GM19438 (cell line): Measurements from ENCODE around the gene TMEM237.
A peak's percentile ranks its signal among the peaks of the same experiment; 100 is the strongest.
"Not testable (repeated sequence)": the region's sequence is repeated elsewhere in the genome, so short reads cannot be mapped to it uniquely, and the experiment has no call there.

Experiments
- ATAC-seq: cut with Tn5 transposase; IDR thresholded peaks from one replicate; pipeline ENCODE4 v1.9.1; 2021; ENCODE audit warnings: low read depth; ENCODE audit not compliant: unreplicated experiment

TMEM237 gene

GRCh38 chr2:201643216-201643890, at the start of gene TMEM237:
TMEM237 (minus strand) TSS chr2:201643503; CDS start chr2:201643400, 103 bp downstream.
- peak; percentile 40 for ATAC-seq

GRCh38 chr2:201685156-201685555, 41.9 kb upstream of the TMEM237 start:
- no peak for ATAC-seq

- ATAC-seq: no peak
Observed at GRCh38 chr2:201680743-201681142, 37.4 kb upstream of the TMEM237 start.

GRCh38 chr2:201678401-201678800, 35.1 kb upstream of the TMEM237 start:
- no peak for ATAC-seq

- ATAC-seq: no peak
Observed at GRCh38 chr2:201675454-201675853, 32.2 kb upstream of the TMEM237 start.

- no peak for ATAC-seq
Observed at GRCh38 chr2:201674794-201675193, 31.5 kb upstream of the TMEM237 start.

- no peak for ATAC-seq
Observed at GRCh38 chr2:201674298-201674697, 31.0 kb upstream of the TMEM237 start.

GRCh38 chr2:201673546-201673945, 30.2 kb upstream of the TMEM237 start:
- no peak for ATAC-seq

- ATAC-seq: not testable (repeated sequence)
Observed at GRCh38 chr2:201671205-201671604, 27.9 kb upstream of the TMEM237 start.

- no peak for ATAC-seq
Observed at GRCh38 chr2:201669865-201670264, 26.6 kb upstream of the TMEM237 start.

GRCh38 chr2:201668402-201668910, 25.2 kb upstream of the TMEM237 start:
- no peak for ATAC-seq

GRCh38 chr2:201664334-201664733, 21.0 kb upstream of the TMEM237 start:
- no peak for ATAC-seq

GRCh38 chr2:201661366-201661765, 18.1 kb upstream of the TMEM237 start:
- no peak for ATAC-seq

- no peak for ATAC-seq
Observed at GRCh38 chr2:201660293-201660895, 17.1 kb upstream of the TMEM237 start.

- no peak for ATAC-seq
Observed at GRCh38 chr2:201656740-201657139, 13.4 kb upstream of the TMEM237 start.

- ATAC-seq: no peak
Observed at GRCh38 chr2:201656102-201656501, 12.8 kb upstream of the TMEM237 start.

GRCh38 chr2:201654616-201655384, 11.5 kb upstream of the TMEM237 start:
- no peak for ATAC-seq

GRCh38 chr2:201653221-201653620, 9.9 kb upstream of the TMEM237 start:
- ATAC-seq: no peak

- ATAC-seq: no peak
Observed at GRCh38 chr2:201649442-201649841, 6.1 kb upstream of the TMEM237 start.

- no peak for ATAC-seq
Observed at GRCh38 chr2:201647431-201647830, 4.1 kb upstream of the TMEM237 start.

GRCh38 chr2:201644001-201644400, 698 bp upstream of the TMEM237 start:
- ATAC-seq: no peak
